Ovary (tissue), 9 donors: ENCODE data around the gene SOCS1. TPM values are rescaled to one million over a fixed set of nuclear protein-coding genes. Genes with fewer than 3 reads are reported as not detected.

ENCODE experiments used
- DNase-seq, 5 donors: peaks; one replicate each; pipeline ENCODE4 v3.0.0-alpha.2; 2019 to 2020
- H3K27ac ChIP-seq, 2 donors: fragments of 200-600 bp; one replicate each; pipeline versions ENCODE4 v1.5.1 to v1.8.0; 2019 to 2022
- H3K27me3 ChIP-seq: fragments of 200-600 bp; one replicate; pipeline ENCODE4 v1.8.0; 2022
- H3K36me3 ChIP-seq: fragments of 200-600 bp; sonication (generic); one replicate; pipeline ENCODE4 v1.5.1; 2019
- H3K4me1 ChIP-seq: one replicate; pipeline ENCODE4 v1.8.1; 2013; ENCODE audit warnings: mild to moderate bottlenecking, moderate library complexity; ENCODE audit not compliant: insufficient read depth
- H3K4me3 ChIP-seq: fragments of 200-600 bp; sonication (generic); one replicate; pipeline ENCODE4 v1.5.1; 2017
- H3K9me3 ChIP-seq, 2 donors: fragments of 200-600 bp in 1 of 2; sonication (generic) in 1 of 2; one replicate each; pipeline versions ENCODE4 v1.5.1 to v1.8.1; 2013 to 2019; ENCODE audit warnings: mild to moderate bottlenecking in 1 of 2, moderate library complexity in 1 of 2
- EP300 ChIP-seq: sonication (generic); formaldehyde crosslinking; IDR thresholded peaks from one replicate; pipeline ENCODE4 v1.6.1; 2017; ENCODE audit warnings: antibody characterized with exemption
- POLR2A ChIP-seq: fragments of 450-650 bp; IDR thresholded peaks from one replicate; pipeline ENCODE4 v1.6.1; 2017; ENCODE audit warnings: antibody characterized with exemption, mild to moderate bottlenecking, moderate library complexity
- WGBS, 3 donors: extraction: QIAGEN DNeasy Blood & Tissue Kit in 1 of 3; methylation state at CpG; one replicate each; pipeline versions ENCODE4 v1.1.5 to v1.1.7; 2013 to 2017; 5-methylcytosine and 5-hydroxymethylcytosine counted together
- intact Hi-C, 4 donors: fragments of 100-400 bp; cut with DNase I; formaldehyde crosslinking; loops; one replicate each; pipeline versions ENCODE4 v1.11.0 to v1.15.1; 2022 to 2023
- polyA plus RNA-seq, 2 donors: library from polyadenylated mRNA; stranded (reverse); fragments of 200-250 nt in 1 of 2; fragments of 350-450 nt in 1 of 2; fragmentation: Illumina TruSeq in 1 of 2; extraction: RNeasy Lipid Tissue Mini Kit (QIAGEN cat#74804) in 1 of 2; gene quantifications; one replicate each; pipeline ENCODE4 v1.2.3, GENCODE V29; 2013 to 2014
- total RNA-seq, 7 donors: library from RNA; depleted of rRNA in 2 of 7; stranded (reverse); fragments of >200 nt in 2 of 7; fragmentation: NEBNext Ultra II Directional in 3 of 7; extraction: Animal tissue kit (Norgen Biotek cat#: 25700) in 3 of 7; gene quantifications; one replicate each; pipeline versions ENCODE4 v1.1.0 to v1.2.4, GENCODE V29; 2016 to 2023
- TF ChIP-seq, protein P1 (sequence below), 3 donors: fragments of 450-650 bp in 2 of 3; fragments of 200-600 bp in 1 of 3; IDR thresholded peaks; one replicate each; pipeline versions ENCODE4 v1.5.1 to v1.8.0; 2016 to 2022; ENCODE audit warnings: antibody characterized with exemption in 3 of 3, mild to moderate bottlenecking in 1 of 3
- donor health status: DM: no; HTN: no; CAD: no; lungs with moderate emphysema.
- donor health status: DM: no; HTN: no; CAD: no.
- donor health status: Bipolar disorder and iron deficiency.
- donor health status: DM: yes; HTN: yes; CAD: no.
- donor health status: DM: no; HTN: no; CAD: no.
- donor health status: DM: yes; HTN: yes; CAD: no.

SOCS1 gene
- total and polyA plus RNA-seq, 9 donors: 1.1 to 42.7 (median 8.3) TPM

DNA sequence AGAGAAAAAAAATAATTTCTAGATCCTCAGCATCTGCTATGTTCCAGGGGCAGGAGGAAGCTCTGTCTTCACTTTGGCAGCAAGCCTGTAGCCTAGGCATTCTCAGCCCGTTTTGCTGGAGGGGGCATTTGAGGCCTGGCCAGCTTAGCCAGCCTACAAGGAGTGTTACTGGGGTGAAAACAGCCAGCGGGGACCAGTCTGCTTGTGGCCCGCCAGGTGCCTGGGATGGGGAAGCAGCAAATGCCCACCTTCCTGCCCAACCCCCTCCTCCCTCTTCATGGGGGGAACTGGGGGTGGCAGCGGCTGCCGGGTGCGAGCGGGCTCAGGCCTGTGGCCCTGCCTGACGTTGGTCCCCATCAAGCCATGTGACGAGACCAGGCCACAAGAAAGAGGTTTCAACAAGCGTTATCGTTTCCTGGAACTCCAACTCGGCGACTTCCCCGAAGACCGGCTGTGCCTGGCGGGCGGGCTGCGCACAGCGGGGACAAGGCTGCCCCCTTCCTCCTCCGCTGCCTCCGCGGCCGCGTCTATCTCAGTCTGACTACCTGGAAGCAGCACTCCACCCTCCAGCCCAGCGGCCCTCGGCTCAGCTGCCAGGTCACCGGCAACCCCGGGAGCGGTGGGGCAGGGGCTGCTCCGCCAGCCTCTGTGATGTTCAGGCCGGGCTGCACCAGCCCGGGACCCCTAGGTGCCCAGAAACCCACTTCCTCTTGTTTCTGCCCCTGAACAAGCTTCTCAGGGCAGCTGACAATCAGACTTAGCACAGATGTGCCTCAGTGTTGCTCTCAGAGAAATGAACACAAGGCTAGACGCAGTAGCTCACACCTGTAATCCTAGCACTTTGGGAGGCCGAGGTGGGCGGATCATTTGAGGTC, 22.9 kb downstream of the SOCS1 start:
- H3K4me3 ChIP-seq: no peak overlapping the region
- H3K27me3 ChIP-seq: no peaks in the 10 kb centered on the region
- H3K4me1 ChIP-seq: no peaks in the 10 kb centered on the region
- no peak for TF ChIP-seq POLR2A
- TF ChIP-seq, protein P1, sequence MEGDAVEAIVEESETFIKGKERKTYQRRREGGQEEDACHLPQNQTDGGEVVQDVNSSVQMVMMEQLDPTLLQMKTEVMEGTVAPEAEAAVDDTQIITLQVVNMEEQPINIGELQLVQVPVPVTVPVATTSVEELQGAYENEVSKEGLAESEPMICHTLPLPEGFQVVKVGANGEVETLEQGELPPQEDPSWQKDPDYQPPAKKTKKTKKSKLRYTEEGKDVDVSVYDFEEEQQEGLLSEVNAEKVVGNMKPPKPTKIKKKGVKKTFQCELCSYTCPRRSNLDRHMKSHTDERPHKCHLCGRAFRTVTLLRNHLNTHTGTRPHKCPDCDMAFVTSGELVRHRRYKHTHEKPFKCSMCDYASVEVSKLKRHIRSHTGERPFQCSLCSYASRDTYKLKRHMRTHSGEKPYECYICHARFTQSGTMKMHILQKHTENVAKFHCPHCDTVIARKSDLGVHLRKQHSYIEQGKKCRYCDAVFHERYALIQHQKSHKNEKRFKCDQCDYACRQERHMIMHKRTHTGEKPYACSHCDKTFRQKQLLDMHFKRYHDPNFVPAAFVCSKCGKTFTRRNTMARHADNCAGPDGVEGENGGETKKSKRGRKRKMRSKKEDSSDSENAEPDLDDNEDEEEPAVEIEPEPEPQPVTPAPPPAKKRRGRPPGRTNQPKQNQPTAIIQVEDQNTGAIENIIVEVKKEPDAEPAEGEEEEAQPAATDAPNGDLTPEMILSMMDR (IDR thresholded peaks at IDR 0.05): no peak
- TF ChIP-seq EP300: no peak
- no peaks in the 10 kb centered on the region for H3K36me3 ChIP-seq
- WGBS, 3 donors: 75 to 78% (median 75%) methylated on average over 35 of the region's 35 CpGs
- H3K27ac ChIP-seq: no peak overlapping the region
- DNase-seq: no peak
- intact Hi-C loops: no loop called here
- no peaks in the 10 kb centered on the region for H3K9me3 ChIP-seq

DNA sequence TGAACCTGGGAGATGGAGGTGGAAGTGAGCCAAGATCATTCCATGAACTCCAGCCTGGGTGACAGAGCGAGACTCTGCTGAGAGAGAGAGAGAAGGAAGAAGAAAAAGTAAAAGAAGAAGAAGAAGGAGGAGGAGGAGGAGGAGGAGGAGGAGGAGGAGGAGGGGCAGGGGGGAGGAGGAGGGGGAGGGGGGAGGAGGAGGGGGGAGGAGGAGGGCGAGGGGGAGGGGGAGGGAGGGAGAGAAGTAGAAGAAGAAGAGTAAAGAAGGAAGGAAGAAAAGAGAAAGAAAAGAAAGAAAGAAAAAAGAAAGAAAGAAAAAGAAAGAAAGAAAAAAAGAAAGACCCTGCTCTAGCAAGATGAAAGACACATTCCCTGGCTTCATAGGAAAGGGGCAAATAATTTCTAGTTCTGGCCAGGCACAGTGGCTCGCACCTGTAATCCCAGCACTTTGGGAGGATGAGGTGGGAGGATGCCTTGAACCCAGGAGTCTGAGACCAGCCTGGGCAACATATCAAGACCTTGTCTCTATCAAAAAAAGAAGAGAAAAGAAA, 23.6 kb downstream of the SOCS1 start:
- Histone ChIP-seq H3K4me3 (no peak overlapping the region), H3K9me3 (no peaks in the 10 kb centered on the region), H3K27ac (no peak overlapping the region), H3K4me1 (no peaks in the 10 kb centered on the region), H3K36me3 (no peaks in the 10 kb centered on the region), H3K27me3 (no peaks in the 10 kb centered on the region)
- intact Hi-C loops: no loop called here
- no peak for TF ChIP-seq EP300
- TF ChIP-seq, protein P1 (IDR thresholded peaks at IDR 0.05): no peak
- no peak for TF ChIP-seq POLR2A
- WGBS, 3 donors: 79 to 90% (median 85%) methylated on average over 2 of the region's 3 CpGs
- no peak for DNase-seq

DNA sequence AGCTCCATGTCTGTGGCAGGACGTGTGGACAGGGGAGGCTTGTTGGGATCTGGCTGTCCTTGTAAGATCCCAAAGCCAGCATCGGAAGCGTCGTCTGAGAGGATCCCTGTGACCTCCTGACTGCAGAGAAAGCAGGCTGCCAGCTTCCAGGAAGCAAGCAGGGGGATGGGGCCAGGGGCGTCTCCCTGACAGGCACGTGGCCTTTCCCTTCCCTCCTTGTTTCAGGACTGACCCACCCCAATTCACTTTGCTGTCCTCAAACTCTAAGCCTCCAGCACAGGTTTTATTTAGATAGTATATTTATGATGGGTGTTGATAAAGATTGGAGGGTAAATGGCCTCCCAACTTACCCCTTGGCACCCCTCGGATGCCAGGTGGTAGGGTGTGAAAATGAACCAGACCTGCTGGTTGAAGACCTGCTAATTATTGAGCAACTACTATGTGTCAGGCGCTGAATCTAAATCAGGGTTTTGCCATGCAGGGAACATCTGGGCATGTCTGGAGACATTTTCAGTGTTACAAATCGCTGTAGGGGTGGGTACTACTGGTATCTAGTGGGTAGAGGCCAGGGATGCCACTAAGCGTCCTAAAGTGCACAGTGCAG, 24.5 kb downstream of the SOCS1 start:
- no peaks in the 10 kb centered on the region for H3K36me3 ChIP-seq
- H3K9me3 ChIP-seq: no peaks in the 10 kb centered on the region
- no peaks in the 10 kb centered on the region for H3K27me3 ChIP-seq
- no peak for DNase-seq
- no peaks in the 10 kb centered on the region for H3K4me1 ChIP-seq
- H3K4me3 ChIP-seq: no peak overlapping the region
- intact Hi-C loops: no loop called here
- H3K27ac ChIP-seq: no peak overlapping the region
- WGBS, 3 donors: 51 to 61% (median 54%) methylated on average over 10 of the region's 10 CpGs
- TF ChIP-seq EP300: no peak
- TF ChIP-seq, protein P1 (IDR thresholded peaks at IDR 0.05): no peak
- TF ChIP-seq POLR2A: no peak

DNA sequence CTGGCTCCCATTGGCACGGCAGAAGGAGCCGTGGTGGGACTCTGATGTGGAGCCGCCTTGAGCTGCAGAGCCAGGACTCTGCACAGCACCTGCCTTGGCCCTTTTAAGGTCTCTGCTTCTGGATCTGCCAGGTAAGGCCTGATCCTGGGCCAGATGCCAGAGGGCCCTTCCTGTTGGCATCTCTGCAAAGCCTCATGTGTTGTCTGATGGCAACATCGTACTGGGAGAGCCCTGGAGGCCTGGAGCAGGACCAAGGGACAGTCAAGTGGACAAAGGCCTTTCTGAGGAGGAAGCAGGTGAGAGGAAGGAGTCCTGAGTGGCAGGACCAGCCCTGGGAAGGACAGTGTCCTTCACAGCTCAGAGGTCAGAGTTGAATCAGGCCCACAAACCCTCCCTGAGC, 26.1 kb downstream of the SOCS1 start:
- Histone ChIP-seq H3K4me3 (no peak overlapping the region), H3K4me1 (no peaks in the 10 kb centered on the region), H3K36me3 (no peaks in the 10 kb centered on the region), H3K27ac (no peak overlapping the region), H3K9me3 (no peaks in the 10 kb centered on the region), H3K27me3 (no peaks in the 10 kb centered on the region)
- intact Hi-C loops: no loop called here
- DNase-seq: no peak
- no peak for TF ChIP-seq EP300
- TF ChIP-seq, protein P1 (IDR thresholded peaks at IDR 0.05): no peak
- no peak for TF ChIP-seq POLR2A
- 80 to 85% (median 84%) methylated on average over 4 of the region's 4 CpGs for WGBS, 3 donors
